ENCODE measurements around the gene ENAM.
"Not testable (repeated sequence)": the region's sequence is repeated elsewhere in the genome, so short reads cannot be mapped to it uniquely, and the experiment has no call there.

The ENAM gene

DNA sequence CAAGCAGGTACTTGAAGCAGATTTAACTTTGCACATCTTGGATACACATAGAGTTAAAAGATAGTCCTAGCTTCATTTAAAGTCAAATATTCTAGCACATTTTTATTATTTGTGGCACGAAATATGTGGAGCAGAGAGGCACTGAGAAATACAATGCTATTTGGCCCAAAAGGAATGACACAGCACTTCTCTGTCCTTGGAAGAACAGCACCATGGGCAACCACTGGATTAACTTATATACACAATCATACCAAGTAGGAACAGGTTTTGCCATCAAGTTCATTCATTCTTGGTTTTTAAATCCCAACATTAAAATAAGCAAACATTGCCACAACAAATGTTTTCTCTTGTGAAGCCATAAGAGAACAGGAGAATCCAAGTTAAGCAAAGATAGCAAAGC lies 924 bp upstream of the ENAM start:
- DNase-seq: no peak

DNA sequence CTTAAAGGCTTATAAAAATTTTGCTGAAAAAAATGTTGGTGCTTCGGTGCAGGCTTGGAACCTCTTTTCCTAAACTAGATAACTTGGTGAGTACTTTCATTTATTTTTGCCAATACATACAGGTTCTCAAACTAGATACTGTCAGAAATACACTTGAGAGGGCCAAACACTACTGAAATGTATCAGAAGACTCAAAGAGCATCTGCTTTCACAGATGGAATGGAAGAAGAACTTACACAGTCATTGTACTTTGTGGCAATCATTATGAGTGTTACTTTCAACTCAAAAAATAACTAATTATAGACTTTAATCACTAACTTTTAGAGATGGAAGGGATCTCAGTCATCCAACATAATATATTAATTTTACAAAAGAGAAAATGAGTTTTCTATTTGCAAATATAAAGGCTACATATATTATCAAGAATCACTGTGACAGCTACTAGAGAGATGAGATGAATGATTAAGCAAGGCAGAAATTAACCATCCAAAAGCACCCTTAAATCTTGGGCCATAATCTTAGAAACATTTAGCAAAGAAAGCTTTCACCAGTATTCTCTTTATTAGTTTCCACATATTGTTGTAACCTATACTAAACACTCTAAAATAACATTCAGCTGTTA lies 1.0 kb downstream of the ENAM start:
- DNase-seq: no peak

DNA sequence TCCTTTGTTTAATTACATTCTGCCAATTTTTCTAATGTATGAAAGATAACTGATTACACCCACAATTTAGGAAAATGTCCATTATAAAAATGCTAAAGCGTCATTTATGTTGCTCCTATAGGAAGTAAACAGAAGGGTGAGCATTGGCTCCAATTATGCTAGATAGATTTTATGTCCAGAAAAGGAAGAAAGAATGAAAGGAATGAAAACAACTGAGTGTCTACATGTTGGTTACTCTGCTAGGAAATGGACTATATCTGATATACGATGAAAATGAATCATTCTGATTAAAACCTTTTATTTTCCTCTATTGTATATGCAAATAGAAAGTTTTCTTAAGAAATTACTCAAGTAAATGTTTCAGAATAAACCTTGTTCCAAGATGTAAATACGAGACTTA lies 1.6 kb downstream of the ENAM start:
- DNase-seq: no peak

DNA sequence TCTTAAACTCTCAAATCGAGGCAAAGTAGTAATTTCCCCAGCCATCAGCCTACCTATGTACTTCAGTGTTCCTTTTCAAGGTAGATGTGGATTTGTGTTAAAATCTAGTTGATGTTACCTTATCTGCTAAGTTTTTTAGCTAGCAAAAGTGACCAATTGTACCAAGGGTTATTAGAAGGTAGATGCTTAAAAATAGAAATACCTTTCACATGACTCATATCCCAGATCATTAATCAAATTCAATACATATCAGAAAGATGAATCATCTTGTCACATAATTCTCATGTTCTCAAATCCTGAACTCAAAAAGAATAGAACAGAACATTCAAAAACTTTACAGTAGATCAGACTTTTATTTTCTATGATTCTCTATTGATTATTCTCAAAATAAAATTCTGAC lies 3.5 kb downstream of the ENAM start:
- DNase-seq: no peak

DNA sequence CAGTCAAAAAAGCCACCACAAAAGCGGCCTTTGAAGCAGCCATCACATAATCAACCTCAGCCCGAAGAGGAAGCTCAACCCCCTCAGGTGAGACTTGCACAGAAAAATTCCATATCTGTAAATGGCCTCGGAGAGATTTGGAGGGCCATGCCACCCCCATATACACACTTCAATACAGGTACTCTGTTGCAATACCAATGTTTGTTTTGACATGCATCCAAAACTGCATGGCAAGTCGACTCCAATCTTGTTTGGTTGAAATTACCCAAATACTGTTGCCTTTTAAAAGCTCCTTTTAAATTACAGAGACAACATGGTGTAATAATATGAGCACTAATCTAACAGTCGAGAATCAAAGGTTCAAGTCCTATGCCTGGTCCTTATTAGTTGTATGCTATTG lies 5.9 kb downstream of the ENAM start:
- DNase-seq: no peak

DNA sequence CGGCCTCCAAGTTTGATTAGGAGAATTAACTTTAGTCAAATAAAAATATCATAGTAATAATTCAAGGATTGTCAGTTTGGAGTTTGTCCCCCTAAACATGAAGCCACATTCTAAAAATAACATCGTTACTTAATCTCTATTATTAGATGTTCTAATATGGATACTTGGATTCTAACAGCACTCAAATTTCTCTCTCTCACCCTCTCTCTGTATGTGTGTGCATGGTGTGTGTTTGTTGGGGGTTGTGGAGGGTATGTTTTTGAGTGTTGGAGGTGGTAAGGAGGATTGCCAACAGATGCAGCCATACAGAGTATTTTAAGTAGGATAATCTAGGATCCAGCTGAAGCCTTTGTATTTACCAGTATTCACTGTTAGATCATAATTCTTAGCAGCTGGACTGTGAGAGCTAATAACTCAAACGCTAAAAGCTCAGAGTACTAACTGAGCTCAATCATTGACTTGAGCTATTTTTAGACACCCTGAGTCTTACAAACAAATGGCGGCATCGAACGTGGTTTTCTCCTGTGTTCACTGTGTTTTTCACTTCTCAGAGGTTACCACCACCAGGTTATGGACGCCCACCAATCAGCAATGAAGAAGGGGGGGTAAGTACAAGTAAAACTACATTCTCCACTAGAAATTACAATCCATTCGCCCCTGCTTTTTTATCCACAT lies 8.8 kb downstream of the ENAM start:
- no peak for DNase-seq

DNA sequence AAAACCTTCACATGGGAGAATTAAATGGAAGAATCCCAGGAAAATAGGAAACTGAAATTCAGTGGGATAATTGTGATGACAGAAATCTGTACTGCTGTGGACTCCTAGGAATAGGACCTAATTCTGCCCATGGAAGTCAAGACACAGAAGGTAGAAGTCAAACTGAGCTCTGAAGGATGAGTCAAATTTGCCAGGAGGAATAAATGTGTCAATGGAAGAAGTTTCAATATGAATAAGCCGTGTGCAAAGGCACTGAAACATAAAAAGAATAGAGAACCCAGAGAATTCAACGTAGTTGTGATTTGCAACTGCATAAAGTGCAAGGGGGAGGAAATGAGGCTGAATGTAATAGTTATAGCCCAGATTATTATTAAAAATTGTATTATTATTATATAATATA lies 11.6 kb downstream of the ENAM start:
- no peak for DNase-seq

DNA sequence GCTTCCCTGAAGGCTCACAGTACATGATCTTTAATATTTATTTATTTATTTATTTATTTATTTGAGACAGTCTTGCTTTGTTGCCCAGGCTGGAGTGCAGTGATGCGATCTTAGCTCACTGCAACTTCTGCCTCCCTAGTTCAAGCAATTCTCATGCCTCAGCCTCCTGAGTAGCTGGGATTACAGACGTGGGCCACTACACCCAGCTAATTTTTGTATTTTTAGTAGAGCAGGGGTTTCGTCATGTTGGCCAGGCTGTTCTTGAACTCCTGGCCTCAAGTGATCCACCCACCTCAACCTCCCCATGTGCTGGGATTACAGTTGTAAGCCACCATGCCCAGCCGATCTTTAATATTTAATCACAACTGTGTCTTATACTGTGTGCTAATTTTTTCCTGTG lies 22.2 kb downstream of the ENAM start:
- DNase-seq: not testable (repeated sequence)

DNA sequence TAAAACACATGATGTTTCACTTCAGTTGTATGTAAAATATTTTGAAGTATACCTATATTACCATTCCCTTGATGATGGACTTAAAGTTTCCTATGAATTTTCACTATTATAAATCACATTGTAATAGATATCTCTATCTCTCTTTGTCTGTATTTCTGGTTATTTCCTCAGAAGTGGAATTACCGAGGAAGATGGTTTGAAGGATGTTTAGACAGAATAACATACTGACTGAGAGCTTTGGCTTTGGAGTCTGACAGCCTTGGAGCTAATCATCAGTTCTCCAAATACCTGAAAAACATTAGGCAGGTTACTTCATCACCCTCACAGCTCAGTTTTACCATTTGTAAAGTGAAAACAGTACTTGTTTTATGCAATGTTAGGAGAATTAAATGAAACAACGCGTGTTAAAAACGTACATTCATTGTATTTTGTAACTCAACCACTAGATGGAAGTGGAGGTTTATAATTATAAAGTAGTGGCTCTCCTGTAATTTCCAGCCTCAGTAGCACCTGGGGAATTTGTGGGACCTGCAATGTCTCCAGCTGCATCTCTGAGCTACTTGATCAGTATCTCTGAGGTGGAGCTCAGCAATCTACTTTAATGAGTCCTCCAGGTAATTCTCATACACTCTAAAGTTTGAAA lies 23.4 kb downstream of the ENAM start:
- no peak for DNase-seq

DNA sequence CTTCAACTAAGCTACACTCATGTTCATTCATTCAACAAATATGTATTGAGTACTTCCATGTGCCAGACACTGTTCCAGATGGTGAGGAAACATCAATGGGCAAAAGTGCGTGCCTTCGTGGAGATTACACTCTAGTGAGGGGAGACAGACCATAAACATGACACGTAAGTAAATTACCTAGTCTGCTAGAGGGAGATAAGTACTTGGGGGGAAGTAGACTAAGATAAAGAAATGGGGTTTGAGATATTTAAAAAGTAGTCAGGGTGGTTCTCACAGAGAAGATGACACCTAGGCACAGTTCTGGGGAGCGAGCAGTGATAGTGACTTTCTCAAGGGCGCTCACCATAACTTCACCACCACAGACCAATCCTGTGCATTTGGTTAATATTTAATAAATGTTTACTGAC lies 26.1 kb downstream of the ENAM start:
- no peak for DNase-seq

DNA sequence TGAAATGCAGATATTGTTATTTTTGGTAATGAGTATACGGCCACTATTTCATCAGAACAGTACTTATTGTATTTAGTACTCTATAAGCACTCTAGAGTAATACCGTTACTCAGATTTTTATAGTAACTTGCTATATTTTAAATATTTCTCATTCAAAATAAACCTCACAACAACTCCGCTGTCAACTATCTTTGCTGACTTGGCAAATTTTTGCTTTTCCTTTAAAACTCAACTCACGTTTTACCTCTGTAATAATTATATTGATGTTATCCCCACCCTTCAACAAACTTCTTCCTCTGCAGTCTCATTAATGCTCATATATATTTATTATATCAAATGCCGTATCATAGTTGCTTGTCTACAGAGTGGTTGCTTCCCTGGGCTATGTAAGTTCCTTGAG lies 28.8 kb downstream of the ENAM start:
- DNase-seq: no peak

DNA sequence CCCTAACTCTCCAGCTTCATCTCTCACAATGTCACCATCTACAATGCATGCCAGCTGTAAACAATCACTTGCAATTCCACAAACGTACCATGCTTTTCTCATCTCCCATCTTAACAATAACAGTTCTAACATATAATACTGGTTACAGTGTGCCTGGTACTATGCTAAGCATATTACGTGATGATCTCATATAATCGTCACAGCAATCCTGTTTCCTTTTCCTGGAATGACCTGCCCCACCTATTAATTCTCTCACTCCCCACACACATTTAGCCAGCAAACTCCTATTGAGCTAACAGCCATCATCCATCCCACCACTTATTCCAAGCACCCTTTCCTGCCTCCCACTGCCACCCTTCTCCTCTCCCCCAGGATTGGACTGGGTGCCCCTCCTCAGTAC lies 29.9 kb downstream of the ENAM start:
- DNase-seq: no peak

DNA sequence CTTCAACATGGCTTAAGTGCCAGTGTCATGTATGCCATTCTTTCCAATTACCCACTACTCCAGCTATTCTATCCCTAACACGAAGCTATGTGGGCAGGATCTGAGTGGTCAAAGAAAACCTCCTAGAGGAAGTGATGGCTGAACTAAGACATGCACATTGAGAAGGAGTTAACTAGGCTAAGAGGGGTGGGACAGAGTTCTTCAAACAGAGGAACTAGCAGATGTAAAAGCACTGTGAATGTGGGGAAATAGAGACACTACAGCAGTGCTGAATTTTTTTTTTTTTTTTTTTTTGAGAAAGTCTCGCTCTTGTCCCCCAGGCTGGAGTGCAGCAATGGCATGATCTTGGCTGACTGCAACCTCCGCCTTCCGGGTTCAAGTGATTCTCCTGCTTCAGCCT lies 31.6 kb downstream of the ENAM start:
- DNase-seq: no peak

DNA sequence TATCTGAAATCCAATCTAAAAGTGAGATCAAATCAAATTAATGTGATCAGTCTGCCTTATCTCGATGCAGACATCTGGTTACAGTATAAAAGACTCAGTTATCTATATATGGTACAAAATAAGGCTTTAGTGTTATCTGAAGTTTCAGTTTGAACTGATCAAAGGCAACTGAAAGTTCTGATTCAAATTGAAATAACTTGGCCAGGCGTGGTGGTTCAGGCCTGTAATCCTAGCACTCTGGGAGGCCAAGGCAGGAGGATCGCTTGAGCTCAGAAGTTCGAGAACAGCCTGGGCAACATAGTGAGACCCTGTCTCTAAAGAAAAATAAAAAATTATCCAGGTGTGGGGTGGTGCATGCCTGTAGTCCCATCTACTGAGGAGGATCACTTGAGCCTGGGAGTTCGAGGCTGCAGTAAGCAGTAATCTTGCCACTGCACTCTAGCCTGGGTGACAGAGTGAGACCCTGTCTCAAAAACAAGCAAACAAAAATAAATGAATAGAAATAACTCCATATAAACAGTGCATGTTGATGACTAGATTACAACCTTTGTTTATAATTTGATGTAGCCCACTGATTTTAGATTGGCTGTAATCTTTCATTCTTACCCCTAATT lies 32.9 kb downstream of the ENAM start:
- not testable (repeated sequence) for DNase-seq

DNA sequence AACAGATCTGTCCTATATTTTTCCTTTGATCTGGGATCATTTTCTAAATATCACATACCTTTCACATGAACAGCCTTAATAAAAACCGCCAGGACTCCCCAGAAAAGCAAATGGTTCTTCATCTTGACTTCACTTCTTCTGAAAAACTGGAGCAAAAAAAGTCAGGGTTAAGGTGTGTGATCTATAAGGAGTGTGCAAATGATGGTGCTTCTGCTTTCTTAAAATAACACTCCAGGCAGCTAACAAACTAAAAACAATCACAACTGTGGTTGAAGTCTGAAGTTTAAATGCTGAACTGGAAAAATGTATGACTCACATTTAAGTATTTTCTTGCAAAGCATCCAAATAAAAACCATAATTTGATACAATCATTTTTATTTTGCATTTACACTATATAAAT lies 37.8 kb downstream of the ENAM start, which contains the start of gene JCHAIN:
Gene JCHAIN (minus strand): TSS at position 140 of the 400 bp plus-strand sequence. CDS start 18 bp downstream, at position 122.
- no peak for DNase-seq

DNA sequence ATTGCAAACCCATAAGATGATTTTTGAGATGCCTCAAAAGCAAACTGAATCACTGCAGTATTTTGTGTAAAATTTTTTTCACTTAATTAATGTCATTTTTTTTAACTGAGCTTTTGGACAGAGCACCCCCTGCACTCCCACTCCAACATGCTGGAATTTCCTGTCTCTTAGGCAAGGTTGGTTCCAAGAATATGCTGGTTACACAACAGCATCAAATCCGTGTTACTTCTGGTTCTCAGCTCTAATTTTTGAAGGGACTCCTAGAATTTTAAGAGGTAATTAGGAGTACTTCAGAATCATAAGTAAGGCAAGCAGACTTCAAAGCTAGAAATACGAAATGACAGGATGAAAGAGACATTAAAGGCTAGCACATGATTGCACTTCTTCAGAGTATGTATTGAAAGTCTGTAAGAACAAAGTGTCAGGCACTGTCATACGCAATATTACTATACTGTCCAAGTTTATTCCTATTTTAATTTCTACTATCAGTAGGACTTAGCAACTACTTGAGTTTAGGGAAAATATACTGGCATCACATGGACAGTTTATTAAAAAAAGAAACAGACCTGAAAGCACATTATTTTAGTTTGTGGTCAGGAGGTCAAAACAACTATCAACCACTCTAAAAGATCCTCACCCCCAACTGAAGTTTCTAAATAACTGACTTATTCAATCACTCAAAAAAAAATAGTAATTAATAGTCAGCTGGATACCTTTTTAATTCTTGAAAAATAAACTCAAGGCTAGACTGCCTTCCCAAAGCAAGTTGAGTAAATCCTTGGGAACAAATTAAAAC lies 39.4 kb downstream of the ENAM start:
- no peak for DNase-seq

DNA sequence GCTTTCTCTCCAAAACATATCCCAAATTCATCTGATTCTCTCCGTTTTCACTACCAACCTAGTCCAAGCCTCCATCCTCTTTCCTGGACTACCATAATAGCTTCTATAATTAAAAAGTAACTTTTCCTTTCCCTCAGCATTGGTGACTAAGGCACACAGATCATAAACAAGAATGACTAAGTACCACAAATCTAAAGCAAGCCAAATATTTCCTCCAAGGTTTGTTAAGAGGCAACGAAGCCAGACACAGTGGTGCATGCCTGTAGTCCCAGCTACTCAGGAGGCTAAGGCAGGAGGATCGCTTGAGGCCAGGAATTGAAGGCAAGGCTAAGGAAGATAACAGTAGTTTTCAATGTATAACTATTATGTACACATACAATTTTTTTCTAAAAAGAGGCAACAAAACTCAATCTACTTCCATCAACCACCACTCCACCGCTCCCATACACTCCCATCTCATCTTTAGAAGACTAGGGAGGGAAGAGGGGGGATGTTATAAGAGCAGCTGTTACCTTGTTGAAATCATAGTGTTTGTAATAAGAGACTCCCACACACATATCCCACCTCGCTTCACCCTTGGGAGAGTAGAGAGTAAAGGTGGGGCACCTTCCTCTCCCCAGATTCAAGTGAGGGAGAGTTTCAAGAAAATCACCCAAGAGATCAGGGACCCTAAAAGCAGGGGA lies 41.9 kb downstream of the ENAM start:
- DNase-seq: no peak

DNA sequence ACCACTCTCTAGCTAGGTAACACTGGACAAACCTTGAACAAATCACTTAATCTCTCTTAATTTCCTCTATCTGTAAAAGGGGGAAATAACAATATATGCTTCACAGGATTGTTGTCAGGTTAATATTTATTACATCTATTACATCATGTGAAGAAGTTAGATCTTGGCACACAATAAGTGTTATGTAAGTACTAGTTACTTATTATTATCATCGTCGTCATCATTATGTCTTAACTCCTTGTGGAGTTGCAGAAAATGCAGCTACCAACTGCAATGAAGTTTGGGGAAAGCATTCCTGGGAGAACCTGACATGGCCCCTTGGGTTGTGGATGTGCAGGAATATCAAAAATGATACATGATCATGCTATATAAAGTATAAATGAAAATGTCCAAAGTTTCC lies 42.5 kb downstream of the ENAM start:
- DNase-seq: no peak

DNA sequence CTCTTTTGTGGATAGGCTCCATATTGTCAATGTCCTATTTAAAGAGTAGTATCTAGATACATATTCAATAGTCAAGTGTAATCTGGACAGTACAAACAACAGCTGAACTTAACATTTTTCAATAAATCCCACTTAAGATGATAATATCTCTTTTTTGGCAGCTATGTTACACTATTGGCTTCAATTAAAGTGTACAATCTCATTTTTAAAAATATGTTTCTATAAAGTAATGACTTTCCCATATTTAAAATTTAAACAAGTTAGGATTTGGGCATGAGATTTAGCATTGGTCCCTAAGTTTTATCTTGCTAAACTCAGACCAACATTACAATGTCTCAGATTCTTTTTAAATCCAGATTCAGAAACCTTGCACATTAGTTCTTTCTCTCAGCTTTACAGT lies 45.6 kb downstream of the ENAM start:
- DNase-seq: no peak

DNA sequence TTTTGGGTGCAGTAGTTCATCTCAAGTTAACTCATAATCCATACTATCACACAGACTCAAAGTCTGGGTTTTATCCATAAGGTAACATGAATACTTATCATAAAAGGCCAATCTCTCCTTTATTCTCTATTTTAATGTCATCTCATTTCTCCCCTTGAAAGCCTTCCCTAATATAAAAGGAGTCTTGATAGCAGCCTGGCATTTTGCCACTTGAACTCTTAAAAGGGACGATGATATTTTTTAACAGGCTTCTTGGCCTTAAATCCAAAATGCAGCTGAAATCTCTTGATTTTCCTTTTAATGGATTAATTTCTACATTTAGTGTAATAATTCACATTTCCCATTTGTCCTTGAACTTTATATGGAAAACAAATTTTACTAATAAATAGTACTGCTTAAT lies 46.2 kb downstream of the ENAM start:
- DNase-seq: no peak

DNA sequence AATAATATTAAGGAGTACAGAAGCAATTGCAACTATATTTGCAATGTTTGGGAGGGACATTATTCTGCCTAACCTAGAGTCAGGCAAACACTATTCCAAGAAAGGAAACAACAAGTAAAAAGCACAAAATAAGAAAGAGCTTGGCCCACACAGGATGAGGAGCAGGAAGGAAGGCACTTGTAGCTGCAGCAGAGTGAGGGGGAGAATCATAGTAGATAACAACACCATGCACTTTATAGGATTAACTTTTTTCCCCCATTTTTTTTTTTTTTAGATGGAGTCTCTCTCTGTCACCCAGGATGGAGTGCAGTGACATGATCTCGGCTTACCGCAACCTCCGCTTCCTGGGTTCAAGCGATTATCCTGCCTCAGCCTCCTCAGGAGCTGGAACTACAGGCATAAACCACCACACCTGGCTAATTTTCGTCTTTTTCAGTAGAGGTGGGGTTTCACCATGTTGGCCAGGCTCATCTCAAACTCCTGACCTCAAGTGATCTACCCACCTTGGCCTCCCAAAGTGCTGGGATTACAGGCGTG lies 48.1 kb downstream of the ENAM start:
- DNase-seq: no peak

DNA sequence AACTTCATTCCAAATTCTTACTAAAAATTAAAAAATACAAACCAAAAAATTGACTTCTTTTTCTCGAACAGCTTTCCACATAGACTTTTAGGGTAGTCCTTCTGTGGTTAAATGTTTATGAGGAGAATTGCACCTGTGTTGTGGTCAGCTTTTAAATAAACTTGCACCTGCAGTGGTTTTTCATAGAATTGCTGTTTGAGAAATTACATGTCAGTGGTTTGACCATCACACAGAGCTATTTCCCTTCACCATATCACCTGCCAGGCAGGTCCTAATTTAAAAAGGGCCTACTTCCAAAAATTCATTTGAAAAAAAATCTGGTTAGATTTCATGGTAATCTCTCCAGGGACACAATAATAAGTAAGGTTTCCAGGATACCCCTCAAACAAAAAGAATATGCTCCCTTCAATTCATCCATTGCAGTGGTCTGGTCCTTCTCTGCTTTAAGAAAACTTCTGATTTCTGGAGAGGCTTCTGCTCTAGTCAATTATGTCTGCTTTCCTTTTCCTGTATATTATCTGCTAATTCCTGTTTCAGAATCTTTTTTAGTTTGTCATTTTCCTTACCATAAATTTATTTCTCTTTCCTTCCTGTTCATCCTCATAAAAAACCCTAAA lies 49.9 kb downstream of the ENAM start:
- DNase-seq: no peak
